SKM-1 treated with dmso at 0.1 percent for 144 hours (cell line): ENCODE data around the gene ILF3.
"Not testable (repeated sequence)": the region's sequence is repeated elsewhere in the genome, so short reads cannot be mapped to it uniquely, and the experiment has no call there.

ENCODE experiments used
- DNase-seq: peaks from one replicate; lab custom pipeline; 2025; ENCODE audit not compliant: unreplicated experiment; lab: John Stamatoyannopoulos, UW

Gene ILF3

GRCh38 chr19:10671922-10672321 is 17.8 kb downstream of the ILF3 start:
- not testable (repeated sequence) for DNase-seq

DNA sequence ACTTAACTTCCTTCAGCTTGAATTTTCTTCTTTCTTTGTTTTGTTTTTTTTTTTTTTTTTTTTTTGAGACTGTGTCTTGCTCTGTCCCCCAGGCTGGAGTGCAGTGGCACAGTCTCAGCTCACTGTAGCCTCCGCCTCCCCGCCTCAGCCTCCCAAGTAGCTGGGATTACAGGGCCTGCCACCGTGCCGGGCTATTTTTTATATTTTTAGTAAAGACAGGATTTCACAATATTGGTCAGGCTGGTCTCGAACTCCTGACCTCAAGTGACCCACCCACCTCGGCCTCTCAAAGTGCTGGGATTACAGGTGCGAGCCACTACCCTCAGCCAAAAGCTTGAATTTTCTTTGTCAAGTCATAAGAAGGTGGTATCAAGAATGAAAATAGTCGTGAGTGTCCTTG is 21.1 kb downstream of the ILF3 start:
- DNase-seq, result not testable (repeated sequence)

- DNase-seq, result no peak
Measured at GRCh38 chr19:10677751-10678150, 23.6 kb downstream of the ILF3 start.

GRCh38 chr19:10678813-10679212 is 24.7 kb downstream of the ILF3 start:
- no peak for DNase-seq

DNA sequence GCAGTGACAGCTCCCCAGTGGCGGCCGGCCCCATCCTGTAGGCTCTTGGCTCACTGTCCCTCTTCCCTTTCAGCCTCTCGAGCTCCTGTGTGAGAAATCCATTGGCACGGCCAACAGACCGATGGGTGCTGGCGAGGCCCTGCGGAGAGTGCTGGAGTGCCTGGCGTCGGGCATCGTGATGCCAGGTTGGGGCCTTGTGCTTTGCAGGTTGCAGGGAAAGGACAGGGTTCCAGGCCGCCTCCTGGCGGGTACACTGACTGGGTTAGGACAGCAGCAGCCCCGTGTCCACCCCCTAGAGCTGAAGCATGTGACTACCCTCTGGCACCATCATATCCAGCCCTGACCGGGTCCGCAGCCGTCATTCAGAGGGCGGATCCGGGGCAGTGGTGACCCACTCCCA is 25.6 kb downstream of the ILF3 start:
- no peak for DNase-seq

DNA sequence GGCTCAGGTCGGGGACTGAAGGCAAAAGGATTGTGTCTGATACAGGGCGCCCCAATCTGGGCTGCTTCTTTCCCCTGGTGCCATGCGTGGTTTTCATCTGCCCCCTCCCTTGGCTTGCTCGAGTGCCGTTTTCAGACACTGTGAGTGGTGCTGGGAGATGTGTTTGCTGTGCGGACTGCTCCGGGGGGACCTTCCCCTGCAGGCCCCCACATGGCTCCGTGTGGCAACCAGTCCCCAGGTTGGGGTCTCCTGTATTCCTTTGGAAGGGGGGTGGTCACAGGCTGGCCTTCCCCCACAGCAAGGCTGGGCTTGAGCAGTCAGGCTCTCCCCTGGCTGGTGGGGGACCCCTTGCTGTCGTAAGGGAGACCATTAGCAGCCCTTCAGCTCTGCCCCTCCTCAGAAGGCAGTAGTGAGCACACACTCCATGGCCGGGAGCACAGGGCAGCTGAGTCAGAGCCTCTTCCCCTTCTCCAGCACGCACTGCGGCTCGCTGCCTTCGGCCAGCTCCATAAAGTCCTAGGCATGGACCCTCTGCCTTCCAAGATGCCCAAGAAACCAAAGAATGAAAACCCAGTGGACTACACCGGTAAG is 26.5 kb downstream of the ILF3 start:
- DNase-seq, result no peak

GRCh38 chr19:10681658-10682057 is 27.5 kb downstream of the ILF3 start:
- DNase-seq, result no peak

- no peak for DNase-seq
Measured at GRCh38 chr19:10682397-10683063, 28.4 kb downstream of the ILF3 start.

GRCh38 chr19:10683064-10683426 is 28.9 kb downstream of the ILF3 start:
- DNase-seq, result no peak

- no peak for DNase-seq
Measured at GRCh38 chr19:10683582-10683981, 29.4 kb downstream of the ILF3 start.

GRCh38 chr19:10685210-10685609 is 31.1 kb downstream of the ILF3 start:
- no peak for DNase-seq

GRCh38 chr19:10686193-10686592 is 32.0 kb downstream of the ILF3 start:
- DNase-seq, result no peak

DNA sequence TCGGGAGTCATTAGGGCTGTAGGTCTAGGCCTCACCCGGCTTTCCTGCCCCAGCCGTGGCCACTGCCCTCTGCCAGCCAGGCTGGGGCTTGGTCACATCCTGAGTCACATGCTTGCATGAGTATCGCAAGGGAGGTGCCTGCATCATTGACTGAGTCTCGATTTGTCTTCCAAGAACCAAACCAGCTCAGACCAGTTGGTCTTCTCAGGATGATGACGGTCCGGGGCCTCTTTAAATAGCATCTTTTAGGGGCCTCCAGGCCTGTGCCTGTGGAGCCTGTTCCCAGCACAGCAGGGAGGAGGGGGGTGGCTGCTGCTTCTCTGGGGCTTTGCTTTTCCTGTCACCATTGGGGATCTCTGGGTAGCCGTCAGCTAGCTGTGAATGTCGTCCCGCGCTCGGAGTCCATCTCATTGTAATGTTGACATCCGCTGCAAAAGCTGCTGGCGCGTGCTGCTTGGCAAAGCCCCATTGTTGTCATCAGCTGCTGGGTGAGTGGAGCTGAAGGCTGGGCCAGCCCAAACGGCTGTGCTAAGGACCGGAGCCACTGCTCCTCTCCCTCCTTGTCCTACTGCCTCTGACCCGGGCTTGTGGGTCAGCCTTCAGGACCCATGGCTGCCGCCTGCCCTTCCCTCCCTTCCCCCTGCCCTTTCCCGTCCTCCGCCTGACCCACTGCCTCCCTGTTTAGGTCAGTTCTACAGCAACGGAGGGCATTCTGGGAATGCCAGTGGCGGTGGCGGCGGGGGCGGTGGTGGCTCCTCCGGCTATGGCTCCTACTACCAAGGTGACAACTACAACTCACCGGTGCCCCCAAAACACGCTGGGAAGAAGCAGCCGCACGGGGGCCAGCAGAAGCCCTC is 32.7 kb downstream of the ILF3 start:
- no peak for DNase-seq

GRCh38 chr19:10687518-10688288 is 33.6 kb downstream of the ILF3 start:
- DNase-seq, result no peak

GRCh38 chr19:10688545-10689280 is 34.6 kb downstream of the ILF3 start:
- DNase-seq, result no peak

DNA sequence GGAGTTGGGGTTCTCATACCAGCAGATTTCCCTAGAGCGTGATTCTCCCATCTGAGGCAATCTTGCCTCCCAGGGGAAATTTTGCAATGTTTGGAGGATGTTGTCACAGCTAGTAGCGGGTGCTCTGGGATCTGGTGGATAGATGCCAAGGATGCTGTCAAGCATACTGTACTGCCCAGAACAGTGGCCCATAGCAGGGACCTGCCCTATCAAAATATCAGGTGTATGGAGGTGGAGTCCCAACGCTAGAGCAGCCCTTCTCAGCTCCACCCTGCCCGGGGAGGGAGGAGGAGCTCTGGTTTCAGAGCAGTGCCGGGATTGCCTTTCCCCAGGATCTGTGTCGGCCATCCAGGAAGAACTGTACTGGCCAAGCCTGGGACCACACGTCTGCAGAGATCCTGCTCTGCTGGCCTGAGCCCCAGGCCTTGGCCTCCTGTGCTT is 36.2 kb downstream of the ILF3 start:
- no peak for DNase-seq

GRCh38 chr19:10691178-10691881 is 37.2 kb downstream of the ILF3 start:
- DNase-seq, result no peak

DNA sequence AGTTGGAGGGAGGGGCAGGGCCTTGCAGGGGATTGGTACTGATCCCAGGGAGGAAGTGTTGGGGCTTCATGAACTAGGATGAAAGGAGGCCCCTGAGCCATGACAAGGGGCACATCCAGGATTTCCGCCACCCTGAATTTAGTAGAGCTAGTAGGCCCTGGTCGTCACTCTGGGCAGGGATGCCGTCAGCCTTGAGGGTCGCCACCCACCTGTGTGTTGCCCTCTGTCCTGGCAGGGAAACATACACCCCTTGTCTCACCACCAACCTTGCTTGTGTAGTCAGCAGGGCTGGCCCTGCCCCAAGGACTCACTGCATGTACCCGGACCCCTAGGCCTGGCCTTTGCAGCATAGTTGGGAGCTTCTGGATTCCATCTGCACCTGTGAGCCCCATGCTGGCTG is 37.7 kb downstream of the ILF3 start:
- DNase-seq, result no peak

GRCh38 chr19:10692673-10693264 is 38.6 kb downstream of the ILF3 start:
- no peak for DNase-seq
